Peyer's patch (tissue), 4 donors: ENCODE results near the gene DCAKD. TPM values are rescaled to one million over a fixed set of nuclear protein-coding genes. Genes with fewer than 3 reads are reported as not detected.
A peak's percentile ranks its signal among the peaks of the same experiment; 100 is the strongest.

Experiments used
- DNase-seq, 3 donors: peaks; one replicate each; pipeline ENCODE4 v3.0.0-alpha.2; 2017 to 2019
- H3K27ac ChIP-seq, 4 donors: fragments of 200-600 bp; sonication (generic); one replicate each; pipeline ENCODE4 v1.5.1; 2016 to 2019
- H3K27me3 ChIP-seq, 2 donors: fragments of 200-600 bp; sonication (generic); one replicate each; pipeline ENCODE4 v1.5.1; 2019
- H3K36me3 ChIP-seq, 3 donors: fragments of 200-600 bp; sonication (generic); one replicate each; pipeline ENCODE4 v1.5.1; 2016 to 2019
- H3K4me1 ChIP-seq, 4 donors: fragments of 200-600 bp; sonication (generic); one replicate each; pipeline ENCODE4 v1.5.1; 2016 to 2019
- H3K4me3 ChIP-seq, 4 donors: fragments of 200-600 bp; sonication (generic); 1 replicate in 3 of 4; 2 replicates in 1 of 4; pipeline ENCODE4 v1.5.1; 2016 to 2019; ENCODE audit warnings: mild to moderate bottlenecking in 1 of 4
- H3K9me3 ChIP-seq, 4 donors: fragments of 200-600 bp; sonication (generic); one replicate each; pipeline ENCODE4 v1.5.1; 2016 to 2019; ENCODE audit warnings: mild to moderate bottlenecking in 1 of 4
- CTCF ChIP-seq, 6 experiments: fragments of 450-650 bp in 4 of 6; fragments of 200-600 bp in 2 of 6; sonication (generic) in 1 of 6; IDR thresholded peaks; one replicate each; pipeline ENCODE4 v1.5.1; 2017 to 2019; ENCODE audit warnings: antibody characterized with exemption in 6 of 6, mild to moderate bottlenecking in 3 of 6, moderate library complexity in 1 of 6
- POLR2A ChIP-seq, 2 donors: fragments of 450-650 bp; IDR thresholded peaks; one replicate each; pipeline ENCODE4 v1.5.1; 2017; ENCODE audit warnings: antibody characterized with exemption in 2 of 2, mild to moderate bottlenecking in 2 of 2, moderate library complexity in 2 of 2
- total RNA-seq, 4 donors: library from RNA; depleted of rRNA; stranded (reverse); fragments of >200 nt; gene quantifications; one replicate each; pipeline ENCODE4 v1.1.0, GENCODE V29; 2016

DCAKD gene
- total RNA-seq, 4 donors from 2014 or later, result 12.6 to 78.4 (median 23.2) TPM

GRCh38 chr17:45087978-45088377, 36.5 kb upstream of the DCAKD start:
- H3K4me3 ChIP-seq, result no peak overlapping the region
- DNase-seq, result no peak
- peak overlapping the region in 1 of 4 donors; percentile 17 for H3K27ac ChIP-seq
- H3K36me3 ChIP-seq, result peaks cover 0 to 91% (median 0%) of the 10 kb centered on the region in 3 donors
- H3K9me3 ChIP-seq, result no peaks in the 10 kb centered on the region
- no peaks in the 10 kb centered on the region for H3K27me3 ChIP-seq
- H3K4me1 ChIP-seq, result peaks cover 0 to 11% (median 0%) of the 10 kb centered on the region in 4 donors
- no peak for TF ChIP-seq POLR2A (IDR thresholded peaks at IDR 0.05)
- TF ChIP-seq CTCF (IDR thresholded peaks at IDR 0.05), result no peak

GRCh38 chr17:45087504-45087975, 36.1 kb upstream of the DCAKD start:
- DNase-seq, result no peak
- Histone ChIP-seq H3K9me3 (no peaks in the 10 kb centered on the region), H3K4me1 (peaks cover 0 to 11% (median 0%) of the 10 kb centered on the region in 4 donors), H3K27ac (no peak overlapping the region), H3K27me3 (no peaks in the 10 kb centered on the region), H3K4me3 (no peak overlapping the region), H3K36me3 (peaks cover 0 to 93% (median 0%) of the 10 kb centered on the region in 3 donors)
- TF ChIP-seq CTCF (IDR thresholded peaks at IDR 0.05), result no peak
- TF ChIP-seq POLR2A (IDR thresholded peaks at IDR 0.05), result no peak

GRCh38 chr17:45086865-45087503, 35.6 kb upstream of the DCAKD start:
- Histone ChIP-seq H3K9me3 (no peaks in the 10 kb centered on the region), H3K27ac (no peak overlapping the region), H3K4me3 (no peak overlapping the region), H3K36me3 (peaks cover 0 to 96% (median 0%) of the 10 kb centered on the region in 3 donors), H3K27me3 (no peaks in the 10 kb centered on the region), H3K4me1 (peaks cover 0 to 5% (median 0%) of the 10 kb centered on the region in 4 donors)
- TF ChIP-seq POLR2A (IDR thresholded peaks at IDR 0.05) (no peak), CTCF (IDR thresholded peaks at IDR 0.05) (no peak)
- DNase-seq, result no peak

GRCh38 chr17:45086391-45086790, 35.0 kb upstream of the DCAKD start:
- no peak for TF ChIP-seq POLR2A (IDR thresholded peaks at IDR 0.05)
- DNase-seq, result no peak
- no peaks in the 10 kb centered on the region for H3K27me3 ChIP-seq
- H3K27ac ChIP-seq, result no peak overlapping the region
- peaks cover 0 to 96% (median 0%) of the 10 kb centered on the region in 3 donors for H3K36me3 ChIP-seq
- no peaks in the 10 kb centered on the region for H3K4me1 ChIP-seq
- no peaks in the 10 kb centered on the region for H3K9me3 ChIP-seq
- H3K4me3 ChIP-seq, result no peak overlapping the region

GRCh38 chr17:45081047-45081703, 29.7 kb upstream of the DCAKD start:
- no peaks in the 10 kb centered on the region for H3K27me3 ChIP-seq
- no peak overlapping the region for H3K27ac ChIP-seq
- H3K36me3 ChIP-seq, result peaks cover 0 to 60% (median 0%) of the 10 kb centered on the region in 3 donors
- H3K4me3 ChIP-seq, result no peak overlapping the region
- H3K4me1 ChIP-seq, result peaks cover 0 to 7% (median 2%) of the 10 kb centered on the region in 4 donors
- H3K9me3 ChIP-seq, result no peaks in the 10 kb centered on the region
- no peak for DNase-seq
- TF ChIP-seq CTCF (IDR thresholded peaks at IDR 0.05) (no peak), POLR2A (IDR thresholded peaks at IDR 0.05) (no peak)

- Histone ChIP-seq H3K4me3 (no peak overlapping the region), H3K27ac (no peak overlapping the region), H3K4me1 (peaks cover 0 to 7% (median 2%) of the 10 kb centered on the region in 4 donors), H3K27me3 (no peaks in the 10 kb centered on the region), H3K36me3 (peaks cover 0 to 42% (median 0%) of the 10 kb centered on the region in 3 donors), H3K9me3 (no peaks in the 10 kb centered on the region)
- no peak for TF ChIP-seq CTCF (IDR thresholded peaks at IDR 0.05)
- TF ChIP-seq POLR2A (IDR thresholded peaks at IDR 0.05), result no peak
- no peak for DNase-seq
Measured at GRCh38 chr17:45077643-45078042, 26.2 kb upstream of the DCAKD start.
